SJSA1 (cell line): ENCODE results near the gene DEXI. TPM values are rescaled to one million over a fixed set of nuclear protein-coding genes. Genes with fewer than 3 reads are reported as not detected.
"Not testable (repeated sequence)": the region's sequence is repeated elsewhere in the genome, so short reads cannot be mapped to it uniquely, and the experiment has no call there.

Source experiments
- DNase-seq, 2 experiments: peaks; one replicate each; pipeline ENCODE4 v3.0.0-alpha.2; 2015 to 2020; ENCODE audit warnings: low spot score in 2 of 2, low read depth in 1 of 2
- H3K27ac ChIP-seq: fragments of 250-450 bp; sonication (Bioruptor Pico); 2 replicates; pipeline ENCODE4 v1.5.1; 2020; ENCODE audit warnings: mild to moderate bottlenecking, moderate library complexity
- H3K27me3 ChIP-seq: fragments of 250-450 bp; sonication (Bioruptor Pico); replicated peaks from 2 replicates; pipeline ENCODE4 v1.5.1; 2020; ENCODE audit warnings: mild to moderate bottlenecking, moderate library complexity
- H3K36me3 ChIP-seq: fragments of 250-450 bp; sonication (Bioruptor Pico); 2 replicates; pipeline ENCODE4 v1.5.1; 2020; ENCODE audit warnings: mild to moderate bottlenecking
- H3K4me1 ChIP-seq: fragments of 250-450 bp; sonication (Bioruptor Pico); replicated peaks from 2 replicates; pipeline ENCODE4 v1.6.1; 2021; ENCODE audit warnings: mild to moderate bottlenecking
- H3K4me3 ChIP-seq: fragments of 250-450 bp; sonication (Bioruptor Pico); 2 replicates; pipeline ENCODE4 v1.5.1; 2020; ENCODE audit warnings: mild to moderate bottlenecking
- H3K9me3 ChIP-seq: fragments of 250-450 bp; sonication (Bioruptor Pico); replicated peaks from 2 replicates; pipeline ENCODE4 v1.5.1; 2020; ENCODE audit warnings: mild to moderate bottlenecking
- total RNA-seq: library from RNA; depleted of rRNA; stranded (reverse); fragments of >200 nt; shearing (Covaris generic); gene quantifications from 2 replicates; pipeline ENCODE4 v1.2.3, GENCODE V29; 2014

The DEXI gene
- total RNA-seq, 1 experiment from 2014 or later: 43.5 TPM

DNA sequence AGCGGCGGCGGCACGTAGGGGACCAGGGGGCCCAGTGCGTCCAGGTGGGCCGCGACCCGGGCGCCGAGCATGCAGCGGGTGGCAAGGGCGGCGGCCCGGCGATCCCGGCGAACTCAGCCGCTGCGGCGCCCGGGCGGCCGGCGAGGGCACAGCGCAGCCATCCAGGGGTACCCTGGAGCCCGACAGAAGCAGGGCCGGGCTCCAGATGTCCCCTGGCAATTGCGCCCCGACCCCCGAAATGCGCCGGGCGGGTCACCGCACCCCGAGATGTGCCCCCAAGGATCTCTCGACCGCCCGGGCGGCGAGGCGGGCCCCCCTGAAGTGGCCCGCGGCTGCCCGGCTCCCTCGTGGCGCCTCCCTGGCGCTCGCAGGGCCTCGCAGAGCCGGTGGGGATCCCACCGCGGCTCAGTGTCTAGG lies 325 bp downstream of the DEXI start:
- Histone ChIP-seq H3K4me3 (peak overlapping the region; percentile 51), H3K4me1 (peaks cover 22% of the 10 kb centered on the region), H3K36me3 (peaks cover 14% of the 10 kb centered on the region; the same call in 1 of the 2 replicates)
- DNase-seq: peak in 1 of 2 experiments; percentile 41
- not testable (repeated sequence) for H3K27me3 ChIP-seq, H3K27ac ChIP-seq, H3K9me3 ChIP-seq

DNA sequence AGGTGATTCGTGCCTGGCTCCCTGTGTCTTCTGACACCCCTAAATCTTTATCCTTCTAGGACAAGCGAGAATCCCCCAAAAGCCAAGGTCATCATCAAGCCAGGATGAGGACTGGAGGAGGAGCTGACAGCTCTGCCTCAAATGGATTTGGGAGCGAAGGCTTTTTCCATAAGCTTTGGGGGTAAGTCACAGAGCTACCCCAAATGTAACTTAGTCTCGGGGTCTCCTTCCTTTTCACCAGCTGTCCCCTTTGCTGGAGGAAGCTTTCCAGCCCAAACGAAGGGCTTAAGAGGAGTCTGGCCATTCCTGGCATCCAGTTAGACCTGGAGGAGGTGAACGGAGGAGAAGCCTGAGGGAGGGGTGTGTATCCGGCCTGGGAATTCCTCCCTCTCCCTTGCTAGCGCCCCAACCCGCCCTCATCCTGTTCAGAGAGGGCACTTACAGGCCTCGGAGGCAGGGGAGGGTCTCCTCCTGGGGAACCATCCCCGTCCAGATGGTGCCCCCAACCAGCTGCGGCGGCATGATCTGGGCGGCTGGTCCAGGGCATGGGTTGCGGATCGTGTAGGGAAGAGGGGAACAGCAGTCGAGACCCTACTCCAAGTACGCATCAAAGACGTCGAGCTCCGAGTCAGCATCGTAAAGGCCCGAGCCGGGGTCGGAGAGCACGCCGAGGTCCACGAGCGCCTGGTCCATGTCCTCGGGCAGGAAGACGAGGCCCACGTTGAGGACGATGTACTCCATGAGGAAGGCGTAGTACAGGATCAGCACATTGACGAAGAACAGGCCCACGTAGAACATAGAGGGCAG lies 938 bp downstream of the DEXI start:
- Histone ChIP-seq H3K36me3 (peaks cover 14% of the 10 kb centered on the region), H3K4me1 (peaks cover 22% of the 10 kb centered on the region), H3K4me3 (peak overlapping the region; percentile 51), H3K27ac (no peak overlapping the region), H3K27me3 (no peaks in the 10 kb centered on the region), H3K9me3 (no peaks in the 10 kb centered on the region)
- DNase-seq: no peak

- no peak overlapping the region for H3K27ac ChIP-seq
- H3K9me3 ChIP-seq: no peaks in the 10 kb centered on the region
- peak overlapping the region; percentile 51 for H3K4me3 ChIP-seq
- peaks cover 17% of the 10 kb centered on the region for H3K36me3 ChIP-seq
- H3K27me3 ChIP-seq: no peaks in the 10 kb centered on the region
- no peak for DNase-seq
- H3K4me1 ChIP-seq: peaks cover 21% of the 10 kb centered on the region
These were observed 1.7 kb downstream of the DEXI start for GRCh38 chr16:10940501-10941079.

GRCh38 chr16:10939649-10940234 lies 2.5 kb downstream of the DEXI start:
- Histone ChIP-seq H3K9me3 (no peaks in the 10 kb centered on the region), H3K4me3 (no peak overlapping the region), H3K27ac (no peak overlapping the region), H3K27me3 (no peaks in the 10 kb centered on the region), H3K36me3 (peaks cover 17% of the 10 kb centered on the region), H3K4me1 (peaks cover 18% of the 10 kb centered on the region)
- DNase-seq: no peak

DNA sequence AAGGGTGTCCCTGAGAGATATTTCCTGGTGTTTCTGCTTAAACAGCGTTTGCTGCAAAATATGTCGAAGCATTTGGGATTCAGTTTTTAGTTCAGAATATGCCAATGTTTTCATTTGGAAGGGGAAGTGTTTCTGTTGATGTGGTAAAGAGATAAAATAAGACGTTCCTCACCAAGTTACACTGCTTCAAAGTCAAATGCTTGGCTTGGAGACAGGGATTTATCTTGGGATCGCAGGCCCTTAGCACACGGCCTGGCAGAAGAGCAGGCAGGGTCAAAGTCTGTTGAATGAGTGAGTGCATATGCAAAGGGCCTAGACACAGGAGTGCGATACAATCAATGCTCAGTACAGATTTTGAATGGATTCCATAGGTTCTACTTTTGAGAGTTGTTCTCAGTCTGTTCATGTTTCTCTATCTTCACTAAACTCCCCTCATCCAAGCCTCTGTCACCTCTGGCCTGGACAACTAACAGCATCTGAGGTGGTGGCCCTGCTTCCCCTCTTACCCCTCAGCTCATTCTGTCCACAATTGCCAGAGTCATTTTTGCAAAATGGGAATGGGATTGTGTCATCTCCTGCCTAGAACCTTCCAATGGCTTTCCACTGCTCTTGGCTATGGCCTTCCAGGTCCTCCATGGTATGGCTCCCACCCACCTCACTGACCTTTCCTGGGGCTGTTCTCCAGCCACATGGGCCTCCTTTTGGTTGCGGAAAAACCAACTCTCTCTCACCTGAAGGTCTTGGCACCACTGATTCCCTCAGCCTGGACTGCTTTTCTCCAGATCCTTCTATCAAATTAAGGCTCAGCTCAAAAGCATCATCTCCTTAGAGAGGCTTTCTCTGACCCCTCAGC lies 3.2 kb downstream of the DEXI start:
- Histone ChIP-seq H3K36me3 (peaks cover 17% of the 10 kb centered on the region), H3K9me3 (no peaks in the 10 kb centered on the region), H3K4me1 (peaks cover 17% of the 10 kb centered on the region), H3K4me3 (no peak overlapping the region), H3K27ac (no peak overlapping the region), H3K27me3 (no peaks in the 10 kb centered on the region)
- no peak for DNase-seq

GRCh38 chr16:10938321-10938720 lies 3.9 kb downstream of the DEXI start:
- H3K9me3 ChIP-seq: no peaks in the 10 kb centered on the region
- H3K4me3 ChIP-seq: no peak overlapping the region
- H3K36me3 ChIP-seq: peaks cover 20% of the 10 kb centered on the region
- DNase-seq: no peak
- H3K27me3 ChIP-seq: no peaks in the 10 kb centered on the region
- H3K4me1 ChIP-seq: peaks cover 14% of the 10 kb centered on the region
- H3K27ac ChIP-seq: no peak overlapping the region

GRCh38 chr16:10937068-10937859 lies 5.0 kb downstream of the DEXI start:
- H3K4me3 ChIP-seq: no peak overlapping the region
- H3K9me3 ChIP-seq: no peaks in the 10 kb centered on the region
- DNase-seq: no peak
- H3K36me3 ChIP-seq: peaks cover 23% of the 10 kb centered on the region
- peaks cover 14% of the 10 kb centered on the region for H3K4me1 ChIP-seq
- no peaks in the 10 kb centered on the region for H3K27me3 ChIP-seq
- H3K27ac ChIP-seq: no peak overlapping the region

- Histone ChIP-seq H3K36me3 (peaks cover 29% of the 10 kb centered on the region), H3K4me1 (peaks cover 13% of the 10 kb centered on the region), H3K4me3 (no peak overlapping the region)
These were observed 5.8 kb downstream of the DEXI start for GRCh38 chr16:10936272-10936984.

GRCh38 chr16:10935226-10935915 lies 6.9 kb downstream of the DEXI start:
- no peaks in the 10 kb centered on the region for H3K9me3 ChIP-seq
- peaks cover 2% of the 10 kb centered on the region for H3K4me1 ChIP-seq
- no peak overlapping the region for H3K27ac ChIP-seq
- H3K27me3 ChIP-seq: no peaks in the 10 kb centered on the region
- no peak overlapping the region for H3K4me3 ChIP-seq
- H3K36me3 ChIP-seq: peaks cover 29% of the 10 kb centered on the region
- no peak for DNase-seq

More at GRCh38 chr16:10936272-10936984, 5.8 kb downstream of the DEXI start:
- no peak overlapping the region for H3K27ac ChIP-seq
- no peaks in the 10 kb centered on the region for H3K9me3 ChIP-seq
- DNase-seq: no peak
- no peaks in the 10 kb centered on the region for H3K27me3 ChIP-seq

DNA sequence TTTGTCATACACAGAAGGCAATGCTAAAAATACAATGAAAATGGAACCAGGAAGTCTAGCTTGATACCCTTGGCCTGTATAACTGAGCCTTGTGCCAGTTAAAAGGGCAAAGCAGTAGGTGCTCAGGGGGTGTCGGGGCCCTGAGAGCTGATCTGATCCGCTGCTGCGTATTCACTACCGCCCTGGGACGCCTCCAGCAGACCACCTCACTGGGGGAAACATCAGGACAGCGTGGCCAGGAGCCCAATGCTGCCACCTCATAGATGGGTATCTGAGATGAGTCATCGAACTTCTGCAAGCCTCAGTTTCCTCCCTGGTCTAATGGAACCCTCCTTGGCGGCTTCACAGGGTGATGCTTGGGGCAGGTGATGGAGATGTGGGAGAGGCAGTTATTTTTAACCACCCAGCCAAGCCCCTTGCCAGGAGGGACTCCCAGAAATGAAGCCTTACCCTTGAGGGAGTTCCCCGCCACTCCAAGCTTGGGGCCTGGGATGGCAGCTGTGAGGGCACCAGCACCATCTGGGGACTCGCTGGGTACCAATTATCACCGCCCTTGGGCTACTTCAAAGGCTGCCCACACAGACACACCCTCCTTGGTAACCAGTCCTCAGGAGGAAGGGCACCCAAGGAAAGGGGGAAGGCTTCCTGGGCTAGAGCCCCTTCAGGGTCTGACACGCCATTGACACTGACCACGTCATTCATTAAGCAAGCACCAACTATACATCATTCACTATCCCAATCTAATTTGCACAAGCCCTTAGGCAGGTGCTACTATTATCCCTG lies 7.8 kb downstream of the DEXI start:
- no peak for DNase-seq
- Histone ChIP-seq H3K4me3 (no peak overlapping the region), H3K4me1 (no peaks in the 10 kb centered on the region), H3K27me3 (no peaks in the 10 kb centered on the region), H3K9me3 (no peaks in the 10 kb centered on the region), H3K36me3 (peaks cover 24% of the 10 kb centered on the region), H3K27ac (no peak overlapping the region)

- no peak overlapping the region for H3K27ac ChIP-seq
- no peak overlapping the region for H3K4me3 ChIP-seq
- H3K4me1 ChIP-seq: no peaks in the 10 kb centered on the region
- no peak for DNase-seq
- H3K9me3 ChIP-seq: no peaks in the 10 kb centered on the region
- peaks cover 23% of the 10 kb centered on the region for H3K36me3 ChIP-seq
- H3K27me3 ChIP-seq: no peaks in the 10 kb centered on the region
These were observed 8.4 kb downstream of the DEXI start for GRCh38 chr16:10933865-10934264.
